Esophagus squamous epithelium (tissue), 5 donors: ENCODE data around the gene ADD3. TPM values are rescaled to one million over a fixed set of nuclear protein-coding genes. Genes with fewer than 3 reads are reported as not detected.

ENCODE experiments used
- DNase-seq: peaks from one replicate; lab custom pipeline; 2025; lab: John Stamatoyannopoulos, UW
- H3K27ac ChIP-seq, 4 donors: fragments of 200-600 bp; sonication (generic); one replicate each; pipeline ENCODE4 v1.5.1; 2016 to 2019; ENCODE audit warnings: mild to moderate bottlenecking in 1 of 4
- H3K27me3 ChIP-seq, 4 donors: fragments of 200-600 bp; sonication (generic); 1 replicate in 3 of 4; 2 replicates in 1 of 4; pipeline versions ENCODE4 v1.5.1 to v1.6.0; 2017 to 2021; ENCODE audit warnings: antibody characterized with exemption in 1 of 4
- H3K36me3 ChIP-seq, 3 donors: fragments of 200-600 bp; sonication (generic); one replicate each; pipeline ENCODE4 v1.5.1; 2016 to 2019
- H3K4me1 ChIP-seq, 3 donors: fragments of 200-600 bp; sonication (generic); one replicate each; pipeline ENCODE4 v1.5.1; 2017 to 2019
- H3K4me3 ChIP-seq, 4 donors: fragments of 200-600 bp; sonication (generic); 1 replicate in 3 of 4; 2 replicates in 1 of 4; pipeline ENCODE4 v1.5.1; 2016 to 2019; ENCODE audit warnings: mild to moderate bottlenecking in 2 of 4, moderate library complexity in 1 of 4
- H3K9me3 ChIP-seq, 3 donors: fragments of 200-600 bp; sonication (generic); one replicate each; pipeline ENCODE4 v1.5.1; 2016 to 2019
- CTCF ChIP-seq, 6 experiments: fragments of 450-650 bp in 4 of 6; fragments of 200-600 bp in 2 of 6; sonication (generic) in 2 of 6; IDR thresholded peaks; one replicate each; pipeline ENCODE4 v1.5.1; 2016 to 2019; ENCODE audit warnings: antibody characterized with exemption in 6 of 6, mild to moderate bottlenecking in 4 of 6, moderate library complexity in 4 of 6
- POLR2A ChIP-seq, 4 donors: fragments of 450-650 bp; IDR thresholded peaks; one replicate each; pipeline ENCODE4 v1.6.1; 2017; ENCODE audit warnings: antibody characterized with exemption in 4 of 4, mild to moderate bottlenecking in 4 of 4, moderate library complexity in 3 of 4
- WGBS, 2 donors: methylation state at CpG; one replicate each; pipeline ENCODE4 v1.1.5; 2018; 5-methylcytosine and 5-hydroxymethylcytosine counted together
- intact Hi-C: fragments of 100-400 bp; cut with DNase I; formaldehyde crosslinking; loops from one replicate; pipeline ENCODE4 v1.15.0; 2022
- total RNA-seq, 4 donors: library from RNA; depleted of rRNA; stranded (reverse); fragments of >200 nt; gene quantifications; one replicate each; pipeline ENCODE4 v1.1.0, GENCODE V29; 2016
- donor health status: DM: yes; HTN: yes; CAD: no.

Gene ADD3
- total RNA-seq, 4 donors from 2014 or later, result 52.5 to 214 (median 145) TPM

- no peak for DNase-seq
- H3K27ac ChIP-seq, result no peak overlapping the region
- H3K9me3 ChIP-seq, result no peaks in the 10 kb centered on the region
- H3K4me3 ChIP-seq, result no peak overlapping the region
- WGBS, 2 donors, result 62 to 67% methylated on average over 1 to 2 of the region's 6 CpGs
- no peaks in the 10 kb centered on the region for H3K36me3 ChIP-seq
- no peak for TF ChIP-seq CTCF (IDR thresholded peaks at IDR 0.05)
- TF ChIP-seq POLR2A (IDR thresholded peaks at IDR 0.05), result no peak
- H3K27me3 ChIP-seq, result peaks cover 0 to 48% (median 1%) of the 10 kb centered on the region in 4 donors
- H3K4me1 ChIP-seq, result peaks cover 0 to 8% (median 0%) of the 10 kb centered on the region in 3 donors
- intact Hi-C loops, result no loop called here
Measured at GRCh38 chr10:110150981-110151380, 143.2 kb downstream of the ADD3 start.

GRCh38 chr10:110151467-110151866 lies 143.7 kb downstream of the ADD3 start:
- WGBS, 2 donors, result 10 to 31% methylated on average over 5 to 6 of the region's 8 CpGs
- no peak for DNase-seq
- no peaks in the 10 kb centered on the region for H3K36me3 ChIP-seq
- no peaks in the 10 kb centered on the region for H3K9me3 ChIP-seq
- H3K27me3 ChIP-seq, result peaks cover 0 to 48% (median 1%) of the 10 kb centered on the region in 4 donors
- H3K4me3 ChIP-seq, result no peak overlapping the region
- intact Hi-C loops, result no loop called here
- no peak overlapping the region for H3K27ac ChIP-seq
- peaks cover 0 to 8% (median 0%) of the 10 kb centered on the region in 3 donors for H3K4me1 ChIP-seq
- no peak for TF ChIP-seq POLR2A (IDR thresholded peaks at IDR 0.05)
- no peak for TF ChIP-seq CTCF (IDR thresholded peaks at IDR 0.05)

- Histone ChIP-seq H3K27me3 (peaks cover 0 to 45% (median 1%) of the 10 kb centered on the region in 4 donors), H3K27ac (no peak overlapping the region), H3K36me3 (no peaks in the 10 kb centered on the region), H3K9me3 (no peaks in the 10 kb centered on the region), H3K4me3 (no peak overlapping the region), H3K4me1 (peaks cover 0 to 12% (median 0%) of the 10 kb centered on the region in 3 donors)
- intact Hi-C loops, result no loop called here
- 29 to 33% methylated on average over 1 to 5 of the region's 6 CpGs for WGBS, 2 donors
- DNase-seq, result no peak
- TF ChIP-seq POLR2A (IDR thresholded peaks at IDR 0.05), result no peak
- TF ChIP-seq CTCF (IDR thresholded peaks at IDR 0.05), result no peak
Measured at GRCh38 chr10:110151971-110152370, 144.2 kb downstream of the ADD3 start.

GRCh38 chr10:110153396-110153795 lies 145.6 kb downstream of the ADD3 start:
- TF ChIP-seq CTCF (IDR thresholded peaks at IDR 0.05), result no peak
- TF ChIP-seq POLR2A (IDR thresholded peaks at IDR 0.05), result no peak
- intact Hi-C loops, result no loop called here
- peaks cover 0 to 51% (median 1%) of the 10 kb centered on the region in 4 donors for H3K27me3 ChIP-seq
- H3K27ac ChIP-seq, result no peak overlapping the region
- H3K4me1 ChIP-seq, result peaks cover 0 to 17% (median 0%) of the 10 kb centered on the region in 3 donors
- no peak overlapping the region for H3K4me3 ChIP-seq
- WGBS, 2 donors, result 70 to 77% methylated on average over 7 of the region's 7 CpGs
- no peak for DNase-seq
- no peaks in the 10 kb centered on the region for H3K36me3 ChIP-seq
- no peaks in the 10 kb centered on the region for H3K9me3 ChIP-seq

- Histone ChIP-seq H3K4me1 (peaks cover 0 to 17% (median 0%) of the 10 kb centered on the region in 3 donors), H3K36me3 (no peaks in the 10 kb centered on the region), H3K4me3 (no peak overlapping the region), H3K27ac (no peak overlapping the region), H3K9me3 (no peaks in the 10 kb centered on the region), H3K27me3 (peaks cover 0 to 45% (median 1%) of the 10 kb centered on the region in 4 donors)
- intact Hi-C loops, result no loop called here
- 77 to 89% methylated on average over 8 of the region's 8 CpGs for WGBS, 2 donors
- TF ChIP-seq POLR2A (IDR thresholded peaks at IDR 0.05), result no peak
- no peak for TF ChIP-seq CTCF (IDR thresholded peaks at IDR 0.05)
- DNase-seq, result no peak
Measured at GRCh38 chr10:110156046-110156445, 148.3 kb downstream of the ADD3 start.
